Tibial artery (tissue), 4 donors: ENCODE results near the gene TLE2.

Experiments used
- DNase-seq, 2 donors: peaks; one replicate each; pipeline ENCODE4 v3.0.0-alpha.2; 2019
- H3K27ac ChIP-seq, 2 donors: fragments of 200-600 bp; sonication (generic) in 1 of 2; 1 replicate in 1 of 2; 2 replicates in 1 of 2; pipeline ENCODE4 v1.5.1; 2018 to 2019; ENCODE audit warnings: mild to moderate bottlenecking in 1 of 2
- H3K27me3 ChIP-seq, 2 donors: fragments of 200-600 bp; sonication (generic) in 1 of 2; one replicate each; pipeline versions ENCODE4 v1.5.1 to v1.6.0; 2016 to 2019
- H3K36me3 ChIP-seq, 3 donors: fragments of 200-600 bp; sonication (generic) in 2 of 3; one replicate each; pipeline ENCODE4 v1.5.1; 2016 to 2019; ENCODE audit warnings: mild to moderate bottlenecking in 2 of 3
- H3K4me1 ChIP-seq, 4 donors: fragments of 200-600 bp; sonication (generic) in 2 of 4; 1 replicate in 3 of 4; 2 replicates in 1 of 4; pipeline ENCODE4 v1.5.1; 2016 to 2019
- H3K4me3 ChIP-seq, 2 donors: fragments of 200-600 bp; sonication (generic) in 1 of 2; 1 replicate in 1 of 2; 2 replicates in 1 of 2; pipeline ENCODE4 v1.5.1; 2018 to 2019; ENCODE audit warnings: mild to moderate bottlenecking in 2 of 2
- H3K9me3 ChIP-seq, 3 donors: fragments of 200-600 bp; sonication (generic) in 1 of 3; one replicate each; pipeline ENCODE4 v1.5.1; 2016 to 2019
- CTCF ChIP-seq, 2 experiments: fragments of 200-600 bp in 1 of 2; fragments of 450-650 bp in 1 of 2; IDR thresholded peaks; one replicate each; pipeline ENCODE4 v1.5.1; 2017 to 2019; ENCODE audit warnings: antibody characterized with exemption in 2 of 2, mild to moderate bottlenecking in 1 of 2, moderate library complexity in 1 of 2
- intact Hi-C: fragments of 100-400 bp; cut with DNase I; formaldehyde crosslinking; loops from one replicate; pipeline ENCODE4 v1.15.0; 2023; ENCODE audit warnings: low total_unique reads

TLE2 gene

GRCh38 chr19:3029065-3029923 lies at the start of gene TLE2:
Gene TLE2 (minus strand): TSS chr19:3029280. CDS start chr19:3028904, 376 bp downstream.
- Histone ChIP-seq H3K36me3 (no peaks in the 10 kb centered on the region), H3K27ac (peak within 1 kb of the TSS; percentile 52), H3K9me3 (no peaks in the 10 kb centered on the region), H3K27me3 (peaks cover 3 to 82% of the 10 kb centered on the region in 2 donors), H3K4me3 (peak within 1 kb of the TSS; percentile 52 to 65), H3K4me1 (peaks cover 0 to 21% (median 14%) of the 10 kb centered on the region in 4 donors)
- TF ChIP-seq CTCF (IDR thresholded peaks at IDR 0.05) = no peak
- intact Hi-C loops = no loop called here
- no peak for DNase-seq

- intact Hi-C loops = loop anchor here (1.0 kb wide), 1 partner anchor 87 kb away; no protein-coding TSS in a partner anchor
- peaks cover 0 to 20% (median 11%) of the 10 kb centered on the region in 4 donors for H3K4me1 ChIP-seq
- TF ChIP-seq CTCF (IDR thresholded peaks at IDR 0.05) = peak; percentile 93
- H3K27me3 ChIP-seq = no peaks in the 10 kb centered on the region
- no peaks in the 10 kb centered on the region for H3K36me3 ChIP-seq
- no peak for DNase-seq
- no peaks in the 10 kb centered on the region for H3K9me3 ChIP-seq
- no peak overlapping the region for H3K4me3 ChIP-seq
- no peak overlapping the region for H3K27ac ChIP-seq
Measured at GRCh38 chr19:3075605-3076431, 46.7 kb upstream of the TLE2 start.

- peaks cover 0 to 9% (median 7%) of the 10 kb centered on the region in 4 donors for H3K4me1 ChIP-seq
- no peak overlapping the region for H3K27ac ChIP-seq
- intact Hi-C loops = loop anchor here (5.0 kb wide), 1 partner anchor 38 kb away; no protein-coding TSS in a partner anchor
- TF ChIP-seq CTCF (IDR thresholded peaks at IDR 0.05) = no peak
- H3K36me3 ChIP-seq = no peaks in the 10 kb centered on the region
- H3K9me3 ChIP-seq = no peaks in the 10 kb centered on the region
- DNase-seq = peak in 1 of 2 donors; percentile 61
- no peaks in the 10 kb centered on the region for H3K27me3 ChIP-seq
- no peak overlapping the region for H3K4me3 ChIP-seq
Measured at GRCh38 chr19:3073931-3074595, 45.0 kb upstream of the TLE2 start.

- H3K27ac ChIP-seq = no peak overlapping the region
- H3K4me1 ChIP-seq = peaks cover 0 to 9% (median 7%) of the 10 kb centered on the region in 4 donors
- no peak for TF ChIP-seq CTCF (IDR thresholded peaks at IDR 0.05)
- H3K9me3 ChIP-seq = no peaks in the 10 kb centered on the region
- no peak overlapping the region for H3K4me3 ChIP-seq
- H3K27me3 ChIP-seq = no peaks in the 10 kb centered on the region
- no peaks in the 10 kb centered on the region for H3K36me3 ChIP-seq
- intact Hi-C loops = loop anchor here (5.0 kb wide), 1 partner anchor 39 kb away; no protein-coding TSS in a partner anchor
- DNase-seq = no peak
Measured at GRCh38 chr19:3073159-3073563, 44.1 kb upstream of the TLE2 start.

GRCh38 chr19:3071768-3072167 lies 42.7 kb upstream of the TLE2 start:
- TF ChIP-seq CTCF (IDR thresholded peaks at IDR 0.05) = no peak
- H3K27me3 ChIP-seq = peaks cover 0 to 6% of the 10 kb centered on the region in 2 donors
- intact Hi-C loops = loop anchor here (5.0 kb wide), 1 partner anchor 41 kb away; no protein-coding TSS in a partner anchor
- DNase-seq = no peak
- H3K4me1 ChIP-seq = peaks cover 0 to 9% (median 7%) of the 10 kb centered on the region in 4 donors
- H3K4me3 ChIP-seq = no peak overlapping the region
- no peaks in the 10 kb centered on the region for H3K9me3 ChIP-seq
- no peak overlapping the region for H3K27ac ChIP-seq
- H3K36me3 ChIP-seq = no peaks in the 10 kb centered on the region
